CD4-positive, alpha-beta T cell (primary cell): ENCODE results near the gene TMX1. TPM values are rescaled to one million over a fixed set of nuclear protein-coding genes. Genes with fewer than 3 reads are reported as not detected.

Experiments
- ATAC-seq: fragments of 200-7000 bp; cut with Tn5 transposase; one replicate; pipeline ENCODE4 v1.10.0; 2022; ENCODE audit warnings: mild to moderate bottlenecking; ENCODE audit not compliant: poor library complexity
- CTCF ChIA-PET: fragments of 350-600 bp; sonication (Branson Sonifier 250); formaldehyde crosslinking; loops from one replicate; lab custom pipeline; 2021; ENCODE audit warnings: antibody characterized with exemption, inconsistent platforms; lab: Charles Lee
- POLR2A ChIA-PET: fragments of 350-600 bp; sonication (Branson Sonifier 250); formaldehyde crosslinking; loops from one replicate; lab custom pipeline; 2021; ENCODE audit warnings: antibody characterized with exemption, inconsistent platforms; lab: Charles Lee
- DNase-seq, 14 experiments: peaks; one replicate each; pipeline ENCODE4 v3.0.0-alpha.2; 2013 to 2020; ENCODE audit warnings: mixed read lengths in 2 of 14
- H3K27ac ChIP-seq, 2 donors: one replicate each; pipeline versions ENCODE4 v1.5.1 to v1.7.0; 2013; ENCODE audit warnings: low read length in 2 of 2, low read depth in 1 of 2, mild to moderate bottlenecking in 1 of 2
- H3K27me3 ChIP-seq, 2 experiments: 1 replicate in 1 of 2; 2 replicates in 1 of 2; pipeline versions ENCODE4 v1.6.1 to v1.7.0; 2013; ENCODE audit warnings: low read length in 2 of 2, control low read depth in 1 of 2, mild to moderate bottlenecking in 1 of 2, moderate library complexity in 1 of 2; ENCODE audit not compliant: insufficient read depth in 2 of 2, control insufficient read depth in 1 of 2
- H3K36me3 ChIP-seq: one replicate; pipeline ENCODE4 v1.6.1; 2013; ENCODE audit warnings: low read length, control low read depth; ENCODE audit not compliant: insufficient read depth
- H3K4me1 ChIP-seq: one replicate; pipeline ENCODE4 v1.6.1; 2013; ENCODE audit warnings: low read length, control low read depth; ENCODE audit not compliant: insufficient read depth
- H3K4me3 ChIP-seq: one replicate; pipeline ENCODE4 v1.5.1; 2013; ENCODE audit warnings: mild to moderate bottlenecking, low read length, moderate library complexity
- H3K9me3 ChIP-seq, 2 experiments: 1 replicate in 1 of 2; 2 replicates in 1 of 2; pipeline versions ENCODE4 v1.6.1 to v1.7.0; 2013; ENCODE audit warnings: low read length in 2 of 2, mild to moderate bottlenecking in 2 of 2, control low read depth in 1 of 2, moderate library complexity in 1 of 2; ENCODE audit not compliant: control insufficient read depth in 1 of 2, insufficient read depth in 1 of 2
- H3K27ac Mint-ChIP-seq: one replicate; pipeline ENCODE4 v1.8.0; 2020; ENCODE audit warnings: mixed read lengths
- H3K27me3 Mint-ChIP-seq: one replicate; pipeline ENCODE4 v1.8.0; 2021; ENCODE audit warnings: mixed read lengths
- H3K36me3 Mint-ChIP-seq: one replicate; pipeline ENCODE4 v1.8.0; 2021; ENCODE audit warnings: low read depth, mixed read lengths
- H3K4me1 Mint-ChIP-seq: one replicate; pipeline ENCODE4 v1.8.0; 2021; ENCODE audit warnings: low read depth, mixed read lengths
- H3K4me3 Mint-ChIP-seq: one replicate; pipeline ENCODE4 v1.8.0; 2020; ENCODE audit warnings: mild to moderate bottlenecking, mixed read lengths
- H3K9me3 Mint-ChIP-seq: one replicate; pipeline ENCODE4 v1.8.0; 2020; ENCODE audit warnings: mixed read lengths
- CTCF ChIP-seq: fragments of 200-600 bp; IDR thresholded peaks from one replicate; pipeline ENCODE4 v1.8.0; 2022; ENCODE audit warnings: antibody characterized with exemption, mild to moderate bottlenecking
- intact Hi-C, 2 experiments: fragments of 100-400 bp; cut with DNase I in 1 of 2; cut with micrococcal nuclease in 1 of 2; formaldehyde crosslinking; loops; one replicate each; pipeline versions ENCODE4 v1.15.1 to v1.9.0; 2023 to 2025; cut with DNase I, micrococcal nuclease
- total RNA-seq, 174 experiments: library from RNA in 2 of 174; stranded (reverse) in 2 of 174; gene quantifications; one replicate each; pipeline ENCODE4 v1.2.3 and lab custom pipeline; 2021 to 2026

TMX1 gene
- total RNA-seq, 2 experiments from 2014 or later, result 9.5 to 11.0 TPM

- Histone ChIP-seq H3K27ac (no peak overlapping the region), H3K27me3 (no peaks in the 10 kb centered on the region), H3K4me1 (no peaks in the 10 kb centered on the region), H3K36me3 (peaks cover 13% of the 10 kb centered on the region), H3K4me3 (no peak overlapping the region), H3K9me3 (peaks cover 3 to 5% of the 10 kb centered on the region in 2 experiments)
- Mint-ChIP-seq H3K27ac (no peak overlapping the region), H3K9me3 (peaks cover 10% of the 10 kb centered on the region), H3K36me3 (peaks cover 44% of the 10 kb centered on the region), H3K27me3 (no peaks in the 10 kb centered on the region), H3K4me1 (no peaks in the 10 kb centered on the region), H3K4me3 (no peak overlapping the region)
- ChIA-PET CTCF (no interaction called here), POLR2A (no interaction called here)
- TF ChIP-seq CTCF, result no peak
- no peak for ATAC-seq
- intact Hi-C loops, result no loop called here
- no peak for DNase-seq
Observed at GRCh38 chr14:51261151-51261550, 21.1 kb downstream of the TMX1 start.

GRCh38 chr14:51262868-51263267, 22.8 kb downstream of the TMX1 start:
- POLR2A ChIA-PET, result no interaction called here
- peaks cover 36% of the 10 kb centered on the region for H3K36me3 Mint-ChIP-seq

GRCh38 chr14:51269634-51270033, 29.6 kb downstream of the TMX1 start:
- Histone ChIP-seq H3K4me1 (no peaks in the 10 kb centered on the region), H3K9me3 (no peaks in the 10 kb centered on the region), H3K27me3 (no peaks in the 10 kb centered on the region), H3K27ac (no peak overlapping the region), H3K36me3 (no peaks in the 10 kb centered on the region), H3K4me3 (no peak overlapping the region)
- Mint-ChIP-seq H3K27me3 (no peaks in the 10 kb centered on the region), H3K27ac (no peak overlapping the region), H3K4me1 (no peaks in the 10 kb centered on the region), H3K36me3 (peaks cover 5% of the 10 kb centered on the region), H3K9me3 (no peaks in the 10 kb centered on the region), H3K4me3 (no peak overlapping the region)
- no peak for TF ChIP-seq CTCF
- intact Hi-C loops, result no loop called here
- ATAC-seq (no peak), DNase-seq (no peak)
- ChIA-PET POLR2A (no interaction called here), CTCF (no interaction called here)

More at GRCh38 chr14:51262868-51263267, 22.8 kb downstream of the TMX1 start:
- no peak for DNase-seq
- Histone ChIP-seq H3K9me3 (peaks cover under 1 to 3% of the 10 kb centered on the region in 2 experiments), H3K4me3 (no peak overlapping the region), H3K4me1 (no peaks in the 10 kb centered on the region), H3K27ac (no peak overlapping the region), H3K27me3 (no peaks in the 10 kb centered on the region), H3K36me3 (peaks cover 6% of the 10 kb centered on the region)
- H3K27ac Mint-ChIP-seq, result no peak overlapping the region
- no peak for ATAC-seq
- H3K9me3 Mint-ChIP-seq, result peaks cover 10% of the 10 kb centered on the region
- CTCF ChIA-PET, result interaction anchor here (0.9 kb wide), 1 partner anchor 12 kb away, joined by 3 read pairs; no protein-coding TSS in a partner anchor
- H3K4me1 Mint-ChIP-seq, result no peaks in the 10 kb centered on the region
- no peaks in the 10 kb centered on the region for H3K27me3 Mint-ChIP-seq
- TF ChIP-seq CTCF, result no peak
- intact Hi-C loops, result no loop called here
- H3K4me3 Mint-ChIP-seq, result no peak overlapping the region
